Measurements from ENCODE around the gene KLHL29. TPM values are rescaled to one million over a fixed set of nuclear protein-coding genes. Genes with fewer than 3 reads are reported as not detected.

The KLHL29 gene
- total RNA-seq, 2 experiments from 2014 or later, result 0.15 to 0.21 TPM

- POLR2A ChIA-PET, result no interaction called here
Observed at GRCh38 chr2:23436346-23437098, 51.5 kb downstream of the KLHL29 start.

GRCh38 chr2:23441414-23441813, 56.4 kb downstream of the KLHL29 start:
- ChIA-PET CTCF (no interaction called here), POLR2A (no interaction called here)

More at GRCh38 chr2:23436346-23437098, 51.5 kb downstream of the KLHL29 start:
- CTCF ChIA-PET, result interaction anchor here (1.9 kb wide), 1 partner anchor 14 kb away, joined by 6 read pairs; no protein-coding TSS in a partner anchor

- POLR2A ChIA-PET, result no interaction called here
Observed at GRCh38 chr2:23445450-23445868, 60.5 kb downstream of the KLHL29 start.

GRCh38 chr2:23446916-23447315, 61.9 kb downstream of the KLHL29 start:
- ChIA-PET POLR2A (no interaction called here), CTCF (no interaction called here)

More at GRCh38 chr2:23445450-23445868, 60.5 kb downstream of the KLHL29 start:
- CTCF ChIA-PET, result no interaction called here

- CTCF ChIA-PET, result no interaction called here
Observed at GRCh38 chr2:23447405-23447804, 62.4 kb downstream of the KLHL29 start.

GRCh38 chr2:23448906-23449305, 63.9 kb downstream of the KLHL29 start:
- POLR2A ChIA-PET, result no interaction called here
- CTCF ChIA-PET, result no interaction called here

More at GRCh38 chr2:23447405-23447804, 62.4 kb downstream of the KLHL29 start:
- POLR2A ChIA-PET, result no interaction called here

- POLR2A ChIA-PET, result no interaction called here
- CTCF ChIA-PET, result no interaction called here
Observed at GRCh38 chr2:23449413-23449812, 64.4 kb downstream of the KLHL29 start.

- POLR2A ChIA-PET, result no interaction called here
- CTCF ChIA-PET, result interaction anchor here (1.8 kb wide), 1 partner anchor 15 kb away, joined by 6 read pairs; no protein-coding TSS in a partner anchor
Observed at GRCh38 chr2:23449831-23450331, 64.9 kb downstream of the KLHL29 start.

GRCh38 chr2:23452372-23452771, 67.4 kb downstream of the KLHL29 start:
- CTCF ChIA-PET, result no interaction called here
- POLR2A ChIA-PET, result no interaction called here

- ChIA-PET POLR2A (no interaction called here), CTCF (no interaction called here)
Observed at GRCh38 chr2:23452853-23453420, 68.0 kb downstream of the KLHL29 start.

- POLR2A ChIA-PET, result no interaction called here
- CTCF ChIA-PET, result no interaction called here
Observed at GRCh38 chr2:23453432-23453831, 68.5 kb downstream of the KLHL29 start.

GRCh38 chr2:23453836-23454460, 69.0 kb downstream of the KLHL29 start:
- POLR2A ChIA-PET, result no interaction called here
- CTCF ChIA-PET, result no interaction called here

- CTCF ChIA-PET, result interaction anchor here (0.7 kb wide), 1 partner anchor 76 kb away, joined by 4 read pairs; no protein-coding TSS in a partner anchor
- POLR2A ChIA-PET, result no interaction called here
Observed at GRCh38 chr2:23454501-23455120, 69.6 kb downstream of the KLHL29 start.

- ChIA-PET POLR2A (no interaction called here), CTCF (no interaction called here)
Observed at GRCh38 chr2:23456396-23456795, 71.4 kb downstream of the KLHL29 start.

- ChIA-PET POLR2A (no interaction called here), CTCF (no interaction called here)
Observed at GRCh38 chr2:23456881-23457760, 72.1 kb downstream of the KLHL29 start.

GRCh38 chr2:23457990-23458682, 73.2 kb downstream of the KLHL29 start:
- POLR2A ChIA-PET, result no interaction called here
- CTCF ChIA-PET, result no interaction called here

GRCh38 chr2:23459032-23459431, 74.1 kb downstream of the KLHL29 start:
- CTCF ChIA-PET, result no interaction called here
- POLR2A ChIA-PET, result no interaction called here

GRCh38 chr2:23460228-23460627, 75.2 kb downstream of the KLHL29 start:
- CTCF ChIA-PET, result no interaction called here
- POLR2A ChIA-PET, result no interaction called here

GRCh38 chr2:23460993-23461392, 76.0 kb downstream of the KLHL29 start:
- ChIA-PET CTCF (no interaction called here), POLR2A (no interaction called here)

Measured in activated CD8-positive, alpha-beta memory T cell treated with anti-CD3 and anti-CD28 coated beads for 36 hours (primary cell).